GM19463 (cell line): ENCODE measurements around the gene PSMD13.
"Not testable (repeated sequence)": the region's sequence is repeated elsewhere in the genome, so short reads cannot be mapped to it uniquely, and the experiment has no call there.

Experiments used
- ATAC-seq: cut with Tn5 transposase; IDR thresholded peaks from one replicate; pipeline ENCODE4 v1.9.1; 2021; ENCODE audit warnings: mild to moderate bottlenecking, moderate library complexity; ENCODE audit not compliant: unreplicated experiment

Gene PSMD13

DNA sequence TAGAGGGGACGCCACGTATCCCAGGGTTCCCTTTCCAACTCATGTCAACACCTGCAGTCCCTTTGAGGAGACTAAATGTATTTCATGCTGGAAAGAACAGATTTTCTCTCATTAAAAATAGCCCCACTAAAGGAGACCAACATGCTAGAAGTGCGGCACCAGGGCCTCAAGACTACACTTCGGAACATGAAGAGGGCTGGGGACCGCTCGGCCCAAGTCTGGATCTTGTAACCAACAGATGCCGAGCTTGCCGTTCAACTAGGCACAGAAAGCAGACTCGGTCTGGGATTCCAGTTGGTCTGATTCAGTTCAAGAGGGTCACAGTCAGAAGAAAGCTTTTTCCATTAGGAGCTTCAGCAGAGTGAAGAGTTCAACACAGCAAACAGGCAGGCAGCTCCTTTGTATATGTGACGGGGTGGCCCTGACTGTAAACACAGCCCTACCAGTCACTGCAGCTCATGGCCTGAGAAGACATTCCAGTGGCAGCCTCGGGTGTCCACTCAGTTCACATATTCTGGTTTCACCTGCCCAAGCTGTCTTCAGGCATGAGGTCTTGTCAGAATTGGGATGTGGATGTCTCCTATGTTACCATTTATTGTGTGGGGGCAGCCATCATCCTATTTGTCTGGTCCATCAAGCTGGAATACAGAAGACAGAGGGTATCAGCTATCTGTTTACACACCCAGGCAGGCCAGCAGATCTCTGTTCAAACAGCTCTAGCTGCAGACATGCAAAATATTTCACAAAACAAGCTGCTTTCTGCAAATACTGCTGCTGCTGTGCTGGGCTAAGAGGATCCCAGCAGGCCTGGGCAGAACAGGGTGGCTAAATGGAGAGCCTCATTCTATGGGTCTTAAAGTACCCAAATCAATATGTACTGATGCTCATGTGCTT, 20.4 kb upstream of the PSMD13 start:
- no peak for ATAC-seq

DNA sequence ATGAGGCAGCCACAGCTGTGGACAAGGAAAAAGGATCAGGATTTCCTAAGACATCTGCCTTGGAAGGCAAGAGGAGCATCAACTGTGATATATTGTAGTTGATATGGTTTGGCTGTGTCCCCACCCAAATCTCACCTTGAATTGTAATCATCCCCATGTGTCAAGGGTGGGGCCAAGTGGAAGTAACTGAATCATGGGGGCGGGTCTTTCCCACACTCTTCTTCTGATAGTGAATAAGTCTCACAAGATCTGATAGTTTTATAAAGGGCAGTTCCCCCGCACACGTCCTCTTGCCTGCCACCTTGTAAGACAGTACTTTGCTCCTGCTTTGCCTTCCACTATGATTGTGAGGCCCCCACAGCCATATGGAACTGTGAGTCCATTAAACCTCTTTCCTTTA, 19.1 kb upstream of the PSMD13 start:
- ATAC-seq: no peak

DNA sequence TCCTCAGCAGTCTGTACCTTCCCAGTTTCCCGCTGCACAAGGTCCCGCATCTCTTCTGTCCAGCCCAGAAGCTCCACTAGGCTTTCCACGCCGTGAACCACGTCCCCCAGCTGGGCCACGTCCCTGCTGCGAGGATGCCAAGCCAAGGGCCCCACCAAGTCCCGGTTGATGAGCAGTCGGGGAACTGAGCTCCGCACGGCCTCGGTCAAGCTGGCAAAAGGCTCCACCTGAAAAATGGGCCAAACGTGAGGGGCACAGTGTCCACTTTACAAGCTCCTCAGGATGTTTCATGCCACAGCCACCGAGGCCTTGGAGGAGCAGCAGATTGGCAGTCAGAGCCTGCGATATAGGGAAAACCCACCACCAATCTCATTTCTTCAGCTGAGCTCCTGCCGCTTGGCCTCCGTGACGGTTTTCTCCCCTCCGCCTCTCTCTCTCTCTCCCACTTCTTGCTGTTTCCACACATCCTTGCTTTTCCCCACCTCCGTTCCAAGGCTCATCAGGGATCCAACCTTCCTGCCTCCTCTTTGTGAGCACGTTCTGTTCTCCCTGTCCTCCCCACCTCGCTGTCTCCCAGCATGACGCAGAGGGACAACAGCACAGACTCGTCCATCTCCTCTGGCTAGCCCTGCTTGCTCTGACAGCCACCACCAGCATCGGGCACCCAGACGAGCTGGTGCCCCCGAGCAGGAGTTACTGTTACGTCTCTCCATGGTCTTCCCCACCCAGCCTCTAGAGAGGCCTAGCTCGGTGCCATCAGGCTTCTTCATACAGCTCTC, 17.8 kb upstream of the PSMD13 start:
- ATAC-seq: no peak

DNA sequence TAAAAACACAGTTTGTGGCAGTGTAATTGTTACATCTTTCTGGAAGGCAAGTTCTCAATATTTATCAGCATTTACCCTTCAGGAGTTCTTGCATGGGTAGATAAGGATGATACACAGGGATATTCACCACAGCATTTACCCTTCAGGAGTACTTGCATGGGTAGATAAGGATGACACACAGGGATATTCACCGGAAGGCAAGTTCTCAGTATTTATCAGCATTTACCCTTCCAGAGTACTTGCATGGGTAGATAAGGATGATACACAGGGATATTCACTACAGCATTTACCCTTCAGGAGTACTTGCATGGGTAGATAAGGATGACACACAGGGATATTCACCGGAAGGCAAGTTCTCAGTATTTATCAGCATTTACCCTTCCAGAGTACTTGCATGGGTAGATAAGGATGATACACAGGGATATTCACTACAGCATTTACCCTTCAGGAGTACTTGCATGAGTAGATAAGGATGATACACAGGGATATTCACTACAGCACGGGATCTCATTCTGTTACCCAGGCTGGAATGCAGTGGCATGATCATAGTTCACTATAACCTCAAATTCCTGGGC, 16.0 kb upstream of the PSMD13 start:
- not testable (repeated sequence) for ATAC-seq

DNA sequence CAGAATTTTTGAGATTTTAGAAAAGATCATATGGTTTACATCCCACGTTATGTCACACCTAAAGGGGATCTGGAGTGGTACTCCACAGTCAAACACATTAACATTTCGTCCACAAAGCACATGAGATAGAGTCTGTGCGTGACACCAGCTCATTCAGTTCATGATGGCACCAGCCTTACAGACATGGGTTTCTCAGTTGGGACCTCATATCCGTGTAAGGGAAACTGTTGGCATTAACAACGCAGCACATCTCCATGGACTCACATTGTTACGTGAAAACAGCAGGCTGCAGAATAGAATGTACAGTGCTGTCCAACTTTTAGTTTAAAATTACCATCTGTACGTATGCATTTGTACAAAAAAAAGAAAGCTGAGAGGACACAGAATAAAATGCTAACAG, 15.2 kb upstream of the PSMD13 start:
- no peak for ATAC-seq

DNA sequence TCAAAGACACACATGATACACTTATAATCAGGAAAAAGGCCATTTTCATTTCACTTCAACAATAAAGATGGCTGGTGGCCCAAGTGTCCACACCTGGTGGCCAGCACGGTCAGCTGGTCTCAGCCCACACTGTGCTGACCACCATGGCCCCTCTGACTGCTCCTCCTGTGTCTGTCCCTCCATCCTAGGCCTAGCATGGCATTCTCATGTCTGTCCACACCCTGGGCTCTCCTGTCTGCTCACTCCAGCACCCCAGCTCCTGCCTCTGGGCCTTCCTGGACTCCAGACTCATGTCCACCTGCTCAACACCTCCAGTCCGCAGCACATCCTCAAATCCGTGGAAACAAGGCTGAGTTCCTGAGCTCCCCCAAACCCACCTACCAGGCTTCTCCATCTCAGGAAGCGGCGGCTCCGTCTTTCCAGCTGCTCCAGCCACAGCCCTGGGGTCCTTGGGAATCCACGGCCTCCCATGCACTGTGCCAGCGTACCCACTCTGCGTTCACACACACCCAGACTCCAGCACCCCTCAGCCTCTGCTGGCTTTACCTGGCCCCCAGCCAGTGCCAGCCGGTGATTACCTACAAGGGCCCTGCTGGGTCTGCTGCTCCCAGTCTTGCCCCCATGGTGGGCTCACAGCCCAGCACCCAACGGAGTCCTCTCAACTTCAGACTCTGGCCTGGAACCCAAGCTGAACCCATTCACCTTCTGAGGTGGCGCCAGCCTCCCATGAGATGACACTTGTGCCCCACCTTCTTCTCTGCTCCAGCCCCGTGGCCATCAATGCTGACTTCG, 14.6 kb upstream of the PSMD13 start:
- no peak for ATAC-seq

DNA sequence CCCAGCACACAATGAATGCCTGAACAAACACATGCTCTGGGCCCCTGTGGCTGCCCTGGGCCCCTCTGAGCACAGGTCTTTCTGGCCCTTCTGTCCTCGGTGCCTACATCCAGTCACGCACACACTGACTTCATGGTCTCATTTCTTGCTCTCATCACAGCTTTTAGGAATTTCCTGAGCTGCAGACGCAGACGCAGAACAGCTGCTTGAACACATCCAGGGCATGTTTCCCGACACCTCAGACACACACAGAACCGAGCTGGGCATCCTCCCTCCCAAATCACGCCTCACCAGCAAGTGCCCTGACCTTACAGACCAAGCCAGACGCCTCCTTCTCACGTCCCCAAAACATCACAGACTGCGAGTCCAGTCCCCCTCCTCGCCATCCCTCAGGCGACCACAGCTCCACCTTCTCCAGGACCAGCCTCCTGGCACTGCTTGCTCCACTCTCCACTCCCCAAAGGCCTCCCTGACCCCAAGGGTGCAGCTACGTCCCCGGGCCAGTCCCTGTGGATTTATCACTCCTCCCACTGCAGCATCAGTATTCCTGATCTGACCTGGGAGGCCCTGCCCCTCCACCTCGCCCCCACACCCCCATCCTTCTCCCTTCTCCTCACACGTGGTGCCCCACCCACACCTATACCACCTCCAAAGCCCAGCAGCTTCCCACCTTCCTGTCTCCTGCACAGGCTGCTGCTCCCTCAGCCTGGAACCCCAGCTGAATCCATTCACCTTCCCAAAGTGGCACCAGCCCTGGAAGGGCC, 13.6 kb upstream of the PSMD13 start:
- no peak for ATAC-seq

DNA sequence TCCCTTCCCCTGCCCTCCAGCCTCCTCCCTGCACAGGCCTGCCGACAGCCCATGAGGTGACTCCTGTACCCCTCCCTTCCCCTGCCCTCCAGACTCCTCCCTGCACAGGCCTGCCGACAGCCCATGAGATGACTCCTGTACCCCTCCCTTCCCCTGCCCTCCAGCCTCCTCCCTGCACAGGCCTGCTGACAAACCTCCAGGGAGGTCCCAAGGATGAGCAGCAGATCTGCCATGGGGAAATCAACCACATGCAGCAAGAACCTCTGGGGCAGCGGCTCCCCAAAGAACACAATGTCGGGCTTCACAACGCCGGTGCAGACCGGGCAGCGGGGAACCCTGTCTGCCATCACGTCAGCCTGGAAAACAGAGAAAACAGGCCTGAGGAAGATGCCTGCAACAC, 12.9 kb upstream of the PSMD13 start:
- ATAC-seq: no peak

DNA sequence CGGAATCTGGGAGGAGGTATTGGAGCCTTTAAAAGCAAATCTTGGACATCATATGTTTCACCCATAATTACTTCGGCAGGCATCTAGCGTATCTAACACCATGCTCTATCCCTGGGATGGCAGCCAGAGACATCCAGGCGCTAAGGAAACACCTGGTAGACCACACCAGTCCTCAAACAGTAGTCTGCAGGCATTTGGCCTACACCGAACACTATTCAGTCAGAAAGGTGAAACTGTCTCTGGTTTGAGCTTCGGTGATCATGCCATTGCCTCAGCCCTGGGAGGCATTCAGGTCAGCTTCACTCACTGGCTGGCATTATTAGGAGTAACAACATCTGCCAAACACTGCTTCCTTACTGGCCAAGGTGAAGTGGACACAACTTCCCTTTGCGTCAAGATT, 12.4 kb upstream of the PSMD13 start:
- ATAC-seq: no peak

DNA sequence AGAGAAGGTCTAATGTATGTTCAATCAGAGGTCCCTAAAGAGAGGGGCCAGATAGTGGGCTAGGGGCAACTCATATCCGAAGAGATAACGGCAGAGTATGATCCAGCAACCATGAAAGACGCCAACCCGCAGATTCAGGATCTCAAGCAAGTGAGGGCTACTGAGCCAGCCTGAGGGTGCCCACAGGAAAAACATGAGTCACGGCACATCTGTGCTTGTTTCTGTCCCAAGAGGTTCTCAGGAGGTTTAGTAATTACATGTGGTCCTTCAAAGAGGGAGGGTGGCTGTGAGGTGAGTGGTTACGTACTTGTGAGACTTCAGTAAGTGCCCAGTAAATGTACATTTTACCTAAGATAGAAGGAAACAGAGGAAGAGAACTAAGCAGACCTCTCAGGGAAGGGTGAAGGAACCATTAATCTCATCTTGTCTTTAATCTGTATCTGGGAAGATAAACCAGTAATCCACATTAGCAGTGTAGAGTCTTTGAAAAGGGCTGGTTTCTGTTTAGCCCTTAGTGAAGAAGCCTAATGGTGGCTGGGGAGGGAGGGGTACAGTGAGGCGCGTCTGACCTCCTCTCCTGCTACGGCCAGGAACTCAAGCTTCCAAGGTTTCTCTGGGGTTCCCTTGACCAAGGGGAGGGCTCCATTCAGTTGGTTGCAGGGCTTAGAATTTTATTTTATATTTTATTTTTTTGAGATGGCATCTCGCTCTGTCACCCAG, 10.9 kb upstream of the PSMD13 start:
- no peak for ATAC-seq

DNA sequence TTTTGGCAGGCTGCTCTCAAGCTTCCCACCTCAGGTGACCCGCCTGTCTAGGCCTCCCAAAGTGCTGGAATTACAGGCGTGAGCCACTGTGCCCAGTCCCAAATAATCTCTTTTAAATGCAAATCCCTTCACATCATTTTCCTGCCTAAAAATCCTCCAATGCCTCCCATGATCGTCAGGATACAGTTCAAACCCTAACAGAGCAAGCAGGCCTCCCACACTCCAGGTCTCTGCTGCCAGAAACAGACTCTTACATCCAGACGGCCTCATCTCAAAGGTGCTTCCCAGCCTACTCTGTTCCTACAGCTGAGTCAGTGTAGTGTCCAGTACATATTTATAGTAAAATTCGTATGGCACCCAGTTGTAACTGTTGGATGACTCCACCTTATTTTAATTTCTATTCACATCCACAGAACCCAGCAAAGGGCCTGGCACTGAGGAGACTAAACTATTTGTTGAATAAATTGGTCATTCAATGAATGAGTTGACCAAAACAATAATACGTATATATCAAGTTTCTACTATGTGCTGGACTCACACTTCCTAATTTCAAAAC, 8.9 kb upstream of the PSMD13 start:
- no peak for ATAC-seq

DNA sequence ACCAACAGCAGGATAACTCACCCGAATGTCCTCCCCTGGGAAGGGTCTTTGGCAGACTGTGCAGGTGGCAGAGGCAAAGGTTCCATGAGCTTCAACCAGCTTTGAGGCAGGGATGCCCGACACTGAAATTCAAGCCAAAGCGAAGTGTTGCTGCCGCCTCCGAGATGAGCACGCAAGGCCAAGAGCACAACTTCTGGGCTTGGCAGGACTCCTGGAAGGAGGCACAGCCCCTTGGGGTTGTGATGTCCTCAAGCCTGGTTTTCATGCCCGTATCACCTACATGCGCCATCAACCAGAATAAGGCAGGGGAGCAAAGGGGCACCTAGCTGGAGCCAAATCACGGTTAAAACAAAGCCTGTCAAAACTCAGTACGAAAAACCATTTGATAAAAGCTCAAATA, 6.3 kb upstream of the PSMD13 start:
- ATAC-seq: no peak

DNA sequence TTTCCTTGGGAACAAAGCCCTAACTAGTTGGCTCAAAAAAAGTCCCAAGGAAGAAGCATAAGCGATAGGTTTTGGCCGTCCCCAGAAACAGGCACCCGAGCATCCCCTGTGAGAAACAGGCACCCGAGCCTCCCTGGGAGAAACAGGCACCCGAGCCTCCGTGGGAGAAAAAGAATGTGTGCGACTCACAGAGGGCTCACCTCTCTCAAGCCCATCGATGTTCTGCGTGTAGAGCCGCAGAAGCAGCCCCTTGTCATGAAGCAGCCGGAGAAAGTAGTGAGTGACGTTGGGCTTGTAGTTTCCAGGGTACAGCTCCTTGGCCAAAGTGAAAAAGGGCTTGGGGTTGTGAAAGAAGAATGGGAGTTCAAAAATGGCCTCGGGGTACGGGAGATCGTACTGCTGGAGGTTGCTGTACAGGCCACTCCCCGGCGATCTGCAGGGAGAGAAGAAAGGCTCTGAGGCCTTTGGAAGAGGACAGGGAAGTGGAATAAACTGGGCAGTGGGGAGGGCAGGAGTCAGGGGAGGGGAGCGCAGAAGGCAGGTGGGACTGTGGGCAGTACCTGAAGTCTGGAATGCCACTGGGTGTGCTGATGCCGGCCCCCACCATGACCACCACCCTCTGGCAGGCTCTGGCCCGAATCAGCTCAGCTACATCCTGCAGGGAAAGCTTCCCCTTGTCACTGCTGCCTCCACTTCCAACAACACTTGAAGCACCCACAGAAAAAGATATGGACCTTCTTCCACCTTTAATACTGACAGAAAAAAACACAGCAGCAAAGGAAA, 3.8 kb upstream of the PSMD13 start:
- ATAC-seq: no peak

DNA sequence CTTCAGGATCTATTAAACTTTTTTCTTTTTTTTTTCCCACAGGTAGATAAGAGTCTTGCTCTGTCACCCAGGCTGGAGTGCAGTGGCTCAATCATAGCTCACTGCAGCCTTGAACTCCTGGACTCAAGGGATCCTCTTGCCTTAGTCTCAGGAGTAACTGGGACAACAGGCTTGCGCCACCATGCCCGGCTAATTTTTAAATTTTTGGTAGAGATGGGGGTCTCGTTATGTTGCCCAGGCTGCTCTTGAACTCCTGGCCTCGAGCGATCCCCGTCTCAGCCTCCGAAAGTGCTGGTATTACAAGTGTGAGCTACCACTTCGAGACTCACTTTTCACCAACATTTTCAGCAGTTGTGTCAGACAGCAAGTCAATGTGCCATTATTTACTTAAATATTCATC, 1.6 kb upstream of the PSMD13 start:
- ATAC-seq: no peak

DNA sequence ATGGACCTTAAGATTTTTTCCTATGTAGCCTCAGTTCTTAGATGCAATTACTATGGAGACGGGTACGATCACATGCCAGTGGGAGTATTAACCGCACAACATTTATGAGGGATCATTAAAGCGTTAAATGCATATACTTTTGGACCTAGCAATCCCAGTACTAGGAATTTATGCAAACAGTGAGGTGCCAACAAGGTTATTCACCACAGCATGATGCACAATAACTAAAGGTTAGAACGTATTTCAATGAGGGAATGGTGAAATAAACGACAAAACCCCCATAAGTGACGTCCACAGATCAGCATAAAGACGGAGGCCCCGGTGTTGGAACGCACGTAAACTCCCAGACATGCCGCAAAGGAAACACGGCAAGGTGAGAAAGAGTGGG, 1.2 kb upstream of the PSMD13 start:
- peak; percentile 3 for ATAC-seq

DNA sequence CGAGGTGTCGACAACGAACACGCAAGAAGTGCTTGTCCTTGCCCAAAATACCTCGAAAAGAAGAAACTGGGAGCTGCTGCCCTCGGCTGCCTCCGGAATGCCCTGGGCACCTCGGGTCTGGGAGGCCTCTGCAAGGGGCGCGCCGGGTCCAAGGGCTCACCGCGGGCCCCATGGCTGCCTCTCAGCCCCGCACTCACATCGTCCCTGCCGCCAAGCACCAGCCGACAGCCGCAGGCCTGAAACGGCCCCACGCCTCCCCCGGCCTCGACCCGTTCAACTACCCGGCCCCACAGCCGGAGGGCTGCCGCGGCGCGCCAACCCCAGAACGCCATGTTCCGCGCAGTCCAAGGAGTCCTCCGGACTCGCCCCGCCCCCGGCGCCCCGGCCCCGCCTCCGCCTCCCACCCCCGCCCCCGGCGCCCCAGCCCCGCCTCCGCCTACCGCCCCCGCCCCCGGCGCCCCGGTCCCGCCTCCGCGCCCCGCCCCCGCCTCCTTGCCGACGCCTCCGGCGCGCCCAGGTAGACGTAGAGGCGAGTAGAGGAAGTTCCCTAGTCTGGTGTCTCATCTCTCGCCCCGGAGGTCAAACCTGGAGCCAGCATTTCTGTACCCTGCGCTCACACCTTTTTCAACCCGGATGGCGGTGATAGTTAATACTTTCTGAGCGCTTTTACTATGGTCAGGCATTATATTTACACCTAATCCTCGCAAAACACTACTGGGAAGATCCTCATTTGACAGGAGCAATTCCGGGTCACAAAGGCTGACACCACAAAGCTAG, 591 bp upstream of the PSMD13 start, which contains the start of gene SIRT3:
TSS of gene SIRT3 (minus strand) at position 346 of the 777 bp plus-strand sequence. CDS start at position 332, 14 bp downstream.
- peak; percentile 68 for ATAC-seq

DNA sequence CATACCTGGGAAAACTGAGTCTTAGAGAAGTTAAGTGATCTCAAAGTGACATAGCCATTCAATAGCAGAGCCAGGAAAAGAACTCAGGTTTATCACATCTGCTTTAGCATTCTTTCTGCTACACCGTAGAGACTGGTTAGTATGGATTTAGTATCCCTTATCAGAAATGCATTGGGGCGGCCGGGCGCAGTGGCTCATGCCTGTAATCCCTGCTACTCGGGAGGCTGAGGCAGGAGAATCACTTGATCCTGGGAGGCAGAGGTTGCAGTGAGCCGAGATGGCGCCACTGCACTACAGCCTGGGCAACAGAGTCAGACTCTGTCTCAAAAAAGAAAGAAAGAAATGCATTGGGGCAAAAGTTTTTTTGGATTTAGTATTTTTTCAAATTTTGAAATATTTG, 1.6 kb downstream of the PSMD13 start:
- not testable (repeated sequence) for ATAC-seq

DNA sequence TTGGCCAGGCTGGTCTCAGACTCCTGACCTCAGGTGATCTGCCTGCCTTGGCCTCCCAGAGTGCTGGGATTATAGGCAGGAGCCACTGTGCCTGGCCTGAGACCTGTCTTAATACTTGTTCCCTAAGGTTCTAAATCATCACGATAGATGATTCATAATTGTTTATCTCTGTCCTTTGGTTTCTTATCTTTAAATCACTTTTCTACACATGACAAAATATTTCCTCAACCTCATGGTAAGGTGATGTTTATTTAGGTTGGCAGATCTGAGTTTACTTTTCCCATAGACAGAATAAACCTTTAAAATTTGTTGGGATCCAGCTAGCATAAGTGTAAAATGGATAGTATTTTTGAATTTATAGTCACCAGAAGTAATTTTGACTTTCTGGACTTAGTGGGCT, 3.5 kb downstream of the PSMD13 start:
- no peak for ATAC-seq
